Measurements from ENCODE around the gene NR6A1.

The NR6A1 gene

DNA sequence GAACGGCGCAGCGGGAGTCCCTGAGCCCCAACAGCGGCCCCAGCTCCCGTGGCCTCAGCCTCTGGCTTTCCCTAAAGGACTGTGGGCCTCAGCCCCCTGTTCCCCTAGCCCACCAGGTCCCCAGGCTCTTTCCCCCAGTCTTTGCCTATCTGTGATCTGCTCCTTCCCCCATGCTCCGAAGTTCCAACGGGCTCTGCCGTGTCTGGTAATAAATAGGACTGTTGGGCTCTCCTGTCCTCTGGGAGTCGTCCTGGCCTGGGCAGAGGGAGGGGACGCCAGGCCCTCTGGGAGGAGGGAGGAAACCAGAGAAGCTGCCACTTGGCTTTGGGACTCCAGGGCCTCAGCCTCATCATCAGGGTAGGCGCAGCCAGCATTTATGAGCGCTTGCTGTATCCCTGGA lies 292.8 kb downstream of the NR6A1 start:
- Histone ChIP-seq H3K27ac (ENCODE audit: low read depth, low read length) (no peak overlapping the region), H3K27me3 (ENCODE audit: low read length) (no peaks in the 10 kb centered on the region), H3F3A (ENCODE audit: insufficient read depth) (no peaks in the 10 kb centered on the region), H3K4me2 (ENCODE audit: low read depth, low read length, poor library complexity, severe bottlenecking) (no peak overlapping the region), H4K20me1 (ENCODE audit: low read depth, low read length) (no peaks in the 10 kb centered on the region), H3K79me2 (ENCODE audit: insufficient read depth, low read length) (no peaks in the 10 kb centered on the region), H3K9me2 (replicated peaks; ENCODE audit: insufficient read depth, low read length) (no peaks in the 10 kb centered on the region), H3K9me3 (ENCODE audit: insufficient read depth, low read length) (no peaks in the 10 kb centered on the region), H3K9ac (ENCODE audit: low read length) (no peak overlapping the region), H3K36me3 (ENCODE audit: low read length) (no peaks in the 10 kb centered on the region), H3K4me3 (ENCODE audit: insufficient read depth, low read length, poor library complexity, severe bottlenecking) (no peak overlapping the region), H2AFZ (ENCODE audit: low read depth, low read length, severe bottlenecking) (no peak overlapping the region)
- no peak for TF ChIP-seq EZH2phosphoT487 (conservative IDR thresholded peaks at IDR 0.05; ENCODE audit: low read length)
- TF ChIP-seq, protein P1, sequence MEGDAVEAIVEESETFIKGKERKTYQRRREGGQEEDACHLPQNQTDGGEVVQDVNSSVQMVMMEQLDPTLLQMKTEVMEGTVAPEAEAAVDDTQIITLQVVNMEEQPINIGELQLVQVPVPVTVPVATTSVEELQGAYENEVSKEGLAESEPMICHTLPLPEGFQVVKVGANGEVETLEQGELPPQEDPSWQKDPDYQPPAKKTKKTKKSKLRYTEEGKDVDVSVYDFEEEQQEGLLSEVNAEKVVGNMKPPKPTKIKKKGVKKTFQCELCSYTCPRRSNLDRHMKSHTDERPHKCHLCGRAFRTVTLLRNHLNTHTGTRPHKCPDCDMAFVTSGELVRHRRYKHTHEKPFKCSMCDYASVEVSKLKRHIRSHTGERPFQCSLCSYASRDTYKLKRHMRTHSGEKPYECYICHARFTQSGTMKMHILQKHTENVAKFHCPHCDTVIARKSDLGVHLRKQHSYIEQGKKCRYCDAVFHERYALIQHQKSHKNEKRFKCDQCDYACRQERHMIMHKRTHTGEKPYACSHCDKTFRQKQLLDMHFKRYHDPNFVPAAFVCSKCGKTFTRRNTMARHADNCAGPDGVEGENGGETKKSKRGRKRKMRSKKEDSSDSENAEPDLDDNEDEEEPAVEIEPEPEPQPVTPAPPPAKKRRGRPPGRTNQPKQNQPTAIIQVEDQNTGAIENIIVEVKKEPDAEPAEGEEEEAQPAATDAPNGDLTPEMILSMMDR (IDR thresholded peaks at IDR 0.05; ENCODE audit: insufficient read depth, low read length, poor library complexity, severe bottlenecking): no peak

DNA sequence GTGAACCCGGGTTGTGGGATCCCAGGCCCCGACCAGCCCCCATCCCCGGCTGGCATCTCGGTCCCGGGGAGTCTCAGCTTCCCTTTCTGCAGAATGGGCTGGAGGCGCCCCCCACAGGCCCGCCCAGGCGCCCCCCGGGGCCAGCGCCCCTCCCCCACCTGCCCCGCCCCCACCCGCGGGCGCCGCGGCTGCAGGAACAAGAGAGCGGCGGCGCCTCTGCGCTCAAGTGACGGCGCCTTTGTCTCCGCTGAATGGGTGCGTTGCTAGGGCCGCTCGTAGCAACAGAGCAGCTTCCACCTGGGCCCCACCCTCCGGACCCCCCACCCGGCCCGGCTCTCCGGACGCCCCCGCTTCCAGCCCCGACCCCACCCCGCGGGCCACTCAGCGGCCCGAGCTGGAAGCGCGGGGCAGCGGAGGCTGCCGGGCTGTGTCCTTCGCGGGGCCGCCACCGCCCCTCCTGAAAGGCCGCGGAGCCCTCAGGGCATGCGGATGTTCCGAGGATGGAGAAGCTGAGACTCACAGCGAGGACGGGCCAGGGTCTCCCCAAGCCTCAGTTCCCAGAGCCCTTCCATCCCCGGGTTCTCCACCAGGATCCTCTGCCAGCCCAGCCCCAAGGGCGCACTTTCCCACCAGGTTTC lies 293.3 kb downstream of the NR6A1 start:
- no peaks in the 10 kb centered on the region for H3K9me3 ChIP-seq (ENCODE audit: insufficient read depth, low read length)
- no peaks in the 10 kb centered on the region for H3K36me3 ChIP-seq (ENCODE audit: low read length)
- no peak overlapping the region for H2AFZ ChIP-seq (ENCODE audit: low read depth, low read length, severe bottlenecking)
- H4K20me1 ChIP-seq (ENCODE audit: low read depth, low read length): no peaks in the 10 kb centered on the region
- H3K27me3 ChIP-seq (ENCODE audit: low read length): no peaks in the 10 kb centered on the region
- no peaks in the 10 kb centered on the region for H3K9me2 ChIP-seq (replicated peaks; ENCODE audit: insufficient read depth, low read length)
- no peak overlapping the region for H3K4me2 ChIP-seq (ENCODE audit: low read depth, low read length, poor library complexity, severe bottlenecking)
- no peak overlapping the region for H3K4me3 ChIP-seq (ENCODE audit: insufficient read depth, low read length, poor library complexity, severe bottlenecking)
- TF ChIP-seq, protein P1 (IDR thresholded peaks at IDR 0.05; ENCODE audit: insufficient read depth, low read length, poor library complexity, severe bottlenecking): no peak
- TF ChIP-seq EZH2phosphoT487 (conservative IDR thresholded peaks at IDR 0.05; ENCODE audit: low read length): no peak
- no peaks in the 10 kb centered on the region for H3K79me2 ChIP-seq (ENCODE audit: insufficient read depth, low read length)
- H3K9ac ChIP-seq (ENCODE audit: low read length): no peak overlapping the region
- no peak overlapping the region for H3K27ac ChIP-seq (ENCODE audit: low read depth, low read length)
- no peaks in the 10 kb centered on the region for H3F3A ChIP-seq (ENCODE audit: insufficient read depth)

DNA sequence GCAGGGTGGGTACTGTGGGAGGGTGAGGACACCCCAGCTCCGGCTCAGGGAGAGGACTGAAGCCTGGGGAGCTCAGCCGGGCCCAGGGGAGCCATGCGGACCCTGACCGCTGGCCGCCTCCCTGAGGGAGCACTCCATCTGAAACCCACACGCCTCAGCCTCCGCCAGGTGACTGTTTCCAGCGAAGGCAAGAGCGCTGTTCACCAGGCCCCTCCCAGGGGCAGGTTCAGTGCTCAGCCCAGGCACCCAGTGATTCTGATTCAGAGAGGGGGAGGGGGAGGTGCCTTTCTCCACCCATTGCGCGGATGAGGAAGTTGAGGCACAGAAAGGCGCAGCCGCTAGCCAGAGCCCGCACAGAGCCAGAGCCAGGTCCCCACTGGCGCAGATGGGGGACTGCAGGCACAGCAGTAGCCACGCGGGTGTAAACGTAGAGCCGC lies 293.9 kb downstream of the NR6A1 start:
- Histone ChIP-seq H2AFZ (ENCODE audit: low read depth, low read length, severe bottlenecking) (no peak overlapping the region), H3K4me2 (ENCODE audit: low read depth, low read length, poor library complexity, severe bottlenecking) (no peak overlapping the region), H3F3A (ENCODE audit: insufficient read depth) (no peaks in the 10 kb centered on the region), H3K4me3 (ENCODE audit: insufficient read depth, low read length, poor library complexity, severe bottlenecking) (no peak overlapping the region), H3K27me3 (ENCODE audit: low read length) (no peaks in the 10 kb centered on the region), H3K9me3 (ENCODE audit: insufficient read depth, low read length) (no peaks in the 10 kb centered on the region), H3K79me2 (ENCODE audit: insufficient read depth, low read length) (no peaks in the 10 kb centered on the region), H3K36me3 (ENCODE audit: low read length) (no peaks in the 10 kb centered on the region), H3K9ac (ENCODE audit: low read length) (no peak overlapping the region), H3K9me2 (replicated peaks; ENCODE audit: insufficient read depth, low read length) (no peaks in the 10 kb centered on the region), H3K27ac (ENCODE audit: low read depth, low read length) (no peak overlapping the region), H4K20me1 (ENCODE audit: low read depth, low read length) (no peaks in the 10 kb centered on the region)
- TF ChIP-seq EZH2phosphoT487 (conservative IDR thresholded peaks at IDR 0.05; ENCODE audit: low read length): no peak
- TF ChIP-seq, protein P1 (IDR thresholded peaks at IDR 0.05; ENCODE audit: insufficient read depth, low read length, poor library complexity, severe bottlenecking): no peak
